Colonic mucosa (tissue), 4 donors: ENCODE data around the gene TH. TPM values are rescaled to one million over a fixed set of nuclear protein-coding genes. Genes with fewer than 3 reads are reported as not detected.

Experiments
- DNase-seq: peaks from one replicate; pipeline ENCODE4 v3.0.0-alpha.2; 2020
- H3K27ac ChIP-seq: fragments of 200-600 bp; one replicate; pipeline ENCODE4 v1.8.0; 2021
- H3K27me3 ChIP-seq: fragments of 200-600 bp; one replicate; pipeline ENCODE4 v1.8.0; 2021
- H3K36me3 ChIP-seq: fragments of 200-600 bp; one replicate; pipeline ENCODE4 v1.8.0; 2021
- H3K4me1 ChIP-seq: fragments of 200-600 bp; one replicate; pipeline ENCODE4 v1.8.0; 2021; ENCODE audit warnings: mild to moderate bottlenecking
- H3K4me3 ChIP-seq: fragments of 200-600 bp; one replicate; pipeline ENCODE4 v1.8.0; 2021
- H3K9ac ChIP-seq, 2 donors: one replicate each; pipeline ENCODE4 v1.7.0; 2013; ENCODE audit warnings: control low read depth in 2 of 2, low read depth in 2 of 2, low read length in 2 of 2
- H3K9me3 ChIP-seq: fragments of 200-600 bp; one replicate; pipeline ENCODE4 v1.8.0; 2021
- CTCF ChIP-seq: fragments of 200-600 bp; IDR thresholded peaks from one replicate; pipeline ENCODE4 v1.8.0; 2022; ENCODE audit warnings: antibody characterized with exemption, mild to moderate bottlenecking
- intact Hi-C: fragments of 100-400 bp; cut with DNase I; formaldehyde crosslinking; loops from one replicate; pipeline ENCODE4 v1.14.1; 2022
- total RNA-seq, 2 donors: library from RNA; stranded (reverse); fragmentation: NEBNext Ultra II Directional in 1 of 2; extraction: Animal tissue kit (Norgen Biotek cat#: 25700) in 1 of 2; gene quantifications; one replicate each; pipeline ENCODE4 v1.2.1, GENCODE V29; 2021
- donor health status: healthy.
- donor health status: DM: no; HTN: no; CAD: no.
- donor health status: DM: no; HTN: no; CAD: no.

The TH gene
- total RNA-seq, 2 donors from 2014 or later = 0.15 TPM; not detected in 1

- intact Hi-C loops = no loop called here
- Histone ChIP-seq H3K4me3 (no peak overlapping the region), H3K9me3 (no peaks in the 10 kb centered on the region), H3K4me1 (no peaks in the 10 kb centered on the region), H3K27ac (no peak overlapping the region), H3K27me3 (peaks cover 63% of the 10 kb centered on the region), H3K9ac (no peak overlapping the region), H3K36me3 (no peaks in the 10 kb centered on the region)
- DNase-seq = no peak
- no peak for TF ChIP-seq CTCF
These were observed 25.6 kb downstream of the TH start for GRCh38 chr11:2146051-2146450.

GRCh38 chr11:2144544-2145248 is 26.9 kb downstream of the TH start:
- no peaks in the 10 kb centered on the region for H3K9me3 ChIP-seq
- H3K4me1 ChIP-seq = no peaks in the 10 kb centered on the region
- no peak overlapping the region for H3K4me3 ChIP-seq
- H3K36me3 ChIP-seq = no peaks in the 10 kb centered on the region
- no peak for DNase-seq
- no peak for TF ChIP-seq CTCF
- intact Hi-C loops = no loop called here
- peaks cover 71% of the 10 kb centered on the region for H3K27me3 ChIP-seq
- H3K27ac ChIP-seq = no peak overlapping the region
- no peak overlapping the region for H3K9ac ChIP-seq

GRCh38 chr11:2143799-2144543 is 27.6 kb downstream of the TH start:
- Histone ChIP-seq H3K4me3 (no peak overlapping the region), H3K36me3 (no peaks in the 10 kb centered on the region), H3K9me3 (no peaks in the 10 kb centered on the region), H3K9ac (no peak overlapping the region), H3K27ac (no peak overlapping the region), H3K27me3 (peaks cover 74% of the 10 kb centered on the region), H3K4me1 (no peaks in the 10 kb centered on the region)
- intact Hi-C loops = no loop called here
- no peak for TF ChIP-seq CTCF
- no peak for DNase-seq

- Histone ChIP-seq H3K4me1 (no peaks in the 10 kb centered on the region), H3K9me3 (no peaks in the 10 kb centered on the region), H3K27ac (no peak overlapping the region), H3K27me3 (peaks cover 79% of the 10 kb centered on the region), H3K36me3 (no peaks in the 10 kb centered on the region), H3K4me3 (no peak overlapping the region), H3K9ac (no peak overlapping the region)
- DNase-seq = no peak
- no peak for TF ChIP-seq CTCF
- intact Hi-C loops = no loop called here
These were observed 28.2 kb downstream of the TH start for GRCh38 chr11:2143477-2143798.

- intact Hi-C loops = no loop called here
- peaks cover 74% of the 10 kb centered on the region for H3K27me3 ChIP-seq
- H3K4me3 ChIP-seq = no peak overlapping the region
- no peak overlapping the region for H3K9ac ChIP-seq
- no peak overlapping the region for H3K27ac ChIP-seq
- DNase-seq = no peak
- TF ChIP-seq CTCF = no peak
- no peaks in the 10 kb centered on the region for H3K9me3 ChIP-seq
- no peaks in the 10 kb centered on the region for H3K4me1 ChIP-seq
- no peaks in the 10 kb centered on the region for H3K36me3 ChIP-seq
These were observed 28.8 kb downstream of the TH start for GRCh38 chr11:2142762-2143202.
